C4-2B (cell line): ENCODE measurements around the gene BACE1-AS.

Experiments used
- CTCF ChIP-seq: fragments of 450-650 bp; conservative IDR thresholded peaks from 2 replicates; pipeline ENCODE4 v1.5.1; 2017; ENCODE audit warnings: mild to moderate bottlenecking
- ZFX ChIP-seq: fragments of 450-650 bp; IDR thresholded peaks from 2 replicates; pipeline ENCODE4 v1.6.1; 2017

GRCh38 chr11:117332843-117333242 lies 41.7 kb downstream of the BACE1-AS start:
- TF ChIP-seq CTCF (no peak), ZFX (no peak)
